Esophagus muscularis mucosa (tissue), 4 donors: Measurements from ENCODE around the gene NOS3. TPM values are rescaled to one million over a fixed set of nuclear protein-coding genes. Genes with fewer than 3 reads are reported as not detected.

Source experiments
- DNase-seq: peaks from one replicate; pipeline ENCODE4 v3.0.0-alpha.2; 2017; ENCODE audit errors: extremely low spot score
- H3K27ac ChIP-seq, 4 donors: fragments of 200-600 bp; sonication (generic); replicated peaks in 1 of 4; 1 replicate in 3 of 4; 2 replicates in 1 of 4; pipeline ENCODE4 v1.5.1; 2016 to 2019; ENCODE audit warnings: mild to moderate bottlenecking in 1 of 4
- H3K27me3 ChIP-seq, 4 donors: fragments of 200-600 bp; sonication (generic); one replicate each; pipeline versions ENCODE4 v1.5.1 to v1.6.0; 2016 to 2019
- H3K36me3 ChIP-seq, 4 donors: fragments of 200-600 bp; sonication (generic); one replicate each; pipeline ENCODE4 v1.5.1; 2016 to 2019
- H3K4me1 ChIP-seq, 4 donors: fragments of 200-600 bp; sonication (generic); one replicate each; pipeline ENCODE4 v1.5.1; 2016 to 2019
- H3K4me3 ChIP-seq, 4 donors: fragments of 200-600 bp; sonication (generic); 1 replicate in 2 of 4; 2 replicates in 2 of 4; pipeline ENCODE4 v1.5.1; 2016 to 2019; ENCODE audit warnings: mild to moderate bottlenecking in 4 of 4, moderate library complexity in 1 of 4
- H3K9me3 ChIP-seq, 4 donors: fragments of 200-600 bp; sonication (generic); 1 replicate in 3 of 4; 2 replicates in 1 of 4; pipeline ENCODE4 v1.5.1; 2016 to 2019
- EP300 ChIP-seq: sonication (generic); formaldehyde crosslinking; IDR thresholded peaks from one replicate; pipeline ENCODE4 v1.6.1; 2017; ENCODE audit warnings: antibody characterized with exemption
- POLR2A ChIP-seq: fragments of 450-650 bp; IDR thresholded peaks from one replicate; pipeline ENCODE4 v1.6.1; 2017; ENCODE audit warnings: antibody characterized with exemption, moderate library complexity, mild to moderate bottlenecking, low read depth
- POLR2AphosphoS5 ChIP-seq, 2 donors: sonication (generic); formaldehyde crosslinking; IDR thresholded peaks; one replicate each; pipeline ENCODE4 v1.6.1; 2017; ENCODE audit warnings: antibody characterized with exemption in 2 of 2
- WGBS: methylation state at CpG from one replicate; pipeline ENCODE4 v1.1.5; 2018; 5-methylcytosine and 5-hydroxymethylcytosine counted together
- intact Hi-C: fragments of 100-400 bp; cut with DNase I; formaldehyde crosslinking; loops from one replicate; pipeline ENCODE4 v1.15.1; 2023
- total RNA-seq, 4 donors: library from RNA; depleted of rRNA; stranded (reverse); fragments of >200 nt; gene quantifications; one replicate each; pipeline versions ENCODE4 v1.1.0 to v1.2.1, GENCODE V29; 2016
- TF ChIP-seq, protein P1 (sequence below), 3 experiments: fragments of 200-600 bp in 2 of 3; fragments of 450-650 bp in 1 of 3; sonication (generic) in 2 of 3; IDR thresholded peaks; one replicate each; pipeline ENCODE4 v1.5.1; 2017 to 2019; ENCODE audit warnings: antibody characterized with exemption in 3 of 3, mild to moderate bottlenecking in 2 of 3, moderate library complexity in 1 of 3

NOS3 gene
- total RNA-seq, 4 donors from 2014 or later, result 3.7 to 20.2 (median 16.2) TPM

DNA sequence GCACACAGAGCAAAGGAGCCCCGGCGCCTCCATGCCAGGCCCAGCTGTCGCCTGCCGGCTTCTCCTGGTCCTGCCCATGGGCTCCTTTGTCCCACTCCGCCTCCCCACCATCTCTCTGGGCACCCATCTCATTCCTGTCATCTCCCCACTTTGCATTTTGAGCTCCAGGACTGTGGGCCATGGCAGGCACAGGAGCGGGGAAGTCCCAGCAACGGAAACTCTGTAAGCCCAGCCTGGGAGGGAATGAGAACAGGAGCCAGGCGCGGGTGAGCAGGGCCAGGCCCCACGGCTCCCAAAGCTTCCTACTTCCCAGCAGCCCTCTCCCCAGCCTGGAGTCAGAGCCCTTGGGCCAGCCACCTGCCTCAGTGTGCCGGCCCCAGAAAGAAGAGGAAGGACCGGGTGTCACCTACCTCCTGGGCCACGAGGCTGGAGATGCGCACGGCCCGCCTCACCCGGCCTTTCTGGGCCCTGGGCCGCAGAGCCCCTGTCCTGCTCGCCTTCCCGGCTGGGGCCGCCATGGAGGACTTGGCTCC is 35.8 kb upstream of the NOS3 start:
- no peak for DNase-seq
- WGBS, result 48% methylated on average over 19 of the region's 21 CpGs
- intact Hi-C loops, result loop anchor here (5.0 kb wide), 1 partner anchor 53 kb away; no protein-coding TSS in a partner anchor
- peak overlapping the region; percentile 77 to 88 (median 84) for H3K27ac ChIP-seq
- H3K36me3 ChIP-seq, result peaks cover 14 to 32% (median 23%) of the 10 kb centered on the region in 4 donors
- H3K4me3 ChIP-seq, result peak overlapping the region; percentile 37 to 49 (median 44)
- no peak for TF ChIP-seq POLR2A
- TF ChIP-seq POLR2AphosphoS5 (IDR thresholded peaks at IDR 0.05), result no peak
- no peak for TF ChIP-seq EP300
- TF ChIP-seq, protein P1, sequence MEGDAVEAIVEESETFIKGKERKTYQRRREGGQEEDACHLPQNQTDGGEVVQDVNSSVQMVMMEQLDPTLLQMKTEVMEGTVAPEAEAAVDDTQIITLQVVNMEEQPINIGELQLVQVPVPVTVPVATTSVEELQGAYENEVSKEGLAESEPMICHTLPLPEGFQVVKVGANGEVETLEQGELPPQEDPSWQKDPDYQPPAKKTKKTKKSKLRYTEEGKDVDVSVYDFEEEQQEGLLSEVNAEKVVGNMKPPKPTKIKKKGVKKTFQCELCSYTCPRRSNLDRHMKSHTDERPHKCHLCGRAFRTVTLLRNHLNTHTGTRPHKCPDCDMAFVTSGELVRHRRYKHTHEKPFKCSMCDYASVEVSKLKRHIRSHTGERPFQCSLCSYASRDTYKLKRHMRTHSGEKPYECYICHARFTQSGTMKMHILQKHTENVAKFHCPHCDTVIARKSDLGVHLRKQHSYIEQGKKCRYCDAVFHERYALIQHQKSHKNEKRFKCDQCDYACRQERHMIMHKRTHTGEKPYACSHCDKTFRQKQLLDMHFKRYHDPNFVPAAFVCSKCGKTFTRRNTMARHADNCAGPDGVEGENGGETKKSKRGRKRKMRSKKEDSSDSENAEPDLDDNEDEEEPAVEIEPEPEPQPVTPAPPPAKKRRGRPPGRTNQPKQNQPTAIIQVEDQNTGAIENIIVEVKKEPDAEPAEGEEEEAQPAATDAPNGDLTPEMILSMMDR (IDR thresholded peaks at IDR 0.05), result no peak
- H3K4me1 ChIP-seq, result peaks cover 47 to 64% (median 57%) of the 10 kb centered on the region in 4 donors
- H3K27me3 ChIP-seq, result peaks cover 0 to 5% (median 0%) of the 10 kb centered on the region in 4 donors
- no peaks in the 10 kb centered on the region for H3K9me3 ChIP-seq

DNA sequence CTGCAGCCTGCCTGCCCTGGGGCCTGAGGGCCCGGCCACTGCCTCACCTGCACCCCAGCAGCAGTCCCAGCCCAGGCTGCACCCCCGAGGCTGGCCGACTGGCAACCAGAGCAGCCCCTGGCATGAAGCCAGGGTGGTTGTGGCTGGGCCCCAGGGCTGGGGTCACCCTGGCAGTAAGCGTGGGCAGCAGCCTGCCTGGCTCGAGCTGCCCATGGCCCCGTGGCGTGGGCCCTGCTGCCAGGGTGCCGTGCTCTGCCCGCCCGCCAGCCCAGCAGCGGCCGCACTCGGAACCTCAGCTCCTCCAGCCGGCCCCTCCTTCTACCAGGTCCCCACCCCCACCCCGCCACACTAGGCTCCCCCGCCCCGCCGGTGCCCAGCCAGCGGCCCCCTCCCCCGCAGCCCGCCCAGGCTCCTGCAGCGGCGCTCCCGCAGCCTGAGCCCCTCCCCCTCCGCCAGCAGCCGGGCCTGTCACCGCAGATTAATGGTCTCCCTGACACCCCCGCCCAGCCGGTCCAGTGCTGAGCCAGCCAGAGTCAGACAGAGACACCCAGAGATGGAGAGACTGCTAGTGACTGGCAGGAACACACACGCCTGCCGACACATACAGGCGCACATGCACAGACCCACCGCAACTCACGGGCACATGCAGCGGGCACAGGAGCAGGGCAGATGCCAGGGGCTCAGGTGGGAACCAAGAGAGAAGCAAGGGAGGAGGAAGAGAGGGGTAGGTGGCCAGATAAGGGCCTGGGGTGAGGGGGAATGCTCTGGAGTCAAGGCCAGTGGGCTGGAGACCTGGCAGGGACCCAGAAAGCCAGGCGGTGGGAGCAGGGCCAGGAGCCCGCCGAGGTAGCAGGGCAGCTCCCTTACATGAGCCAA is 35.1 kb upstream of the NOS3 start:
- Histone ChIP-seq H3K36me3 (peaks cover 9 to 25% (median 16%) of the 10 kb centered on the region in 4 donors), H3K27ac (peak overlapping the region; percentile 77 to 88 (median 84)), H3K27me3 (peaks cover 0 to 5% (median 0%) of the 10 kb centered on the region in 4 donors), H3K4me1 (peaks cover 47 to 69% (median 60%) of the 10 kb centered on the region in 4 donors), H3K4me3 (peak overlapping the region; percentile 37 to 49 (median 44)), H3K9me3 (no peaks in the 10 kb centered on the region)
- intact Hi-C loops, result loop anchor here (5.0 kb wide), 1 partner anchor 53 kb away; no protein-coding TSS in a partner anchor
- TF ChIP-seq, protein P1 (IDR thresholded peaks at IDR 0.05), result peak in 1 of 3 experiments; percentile 33
- no peak for TF ChIP-seq POLR2A
- peak; percentile 16 to 60 for TF ChIP-seq POLR2AphosphoS5 (IDR thresholded peaks at IDR 0.05)
- TF ChIP-seq EP300, result no peak
- DNase-seq, result no peak
- WGBS, result 30% methylated on average over 10 of the region's 38 CpGs

DNA sequence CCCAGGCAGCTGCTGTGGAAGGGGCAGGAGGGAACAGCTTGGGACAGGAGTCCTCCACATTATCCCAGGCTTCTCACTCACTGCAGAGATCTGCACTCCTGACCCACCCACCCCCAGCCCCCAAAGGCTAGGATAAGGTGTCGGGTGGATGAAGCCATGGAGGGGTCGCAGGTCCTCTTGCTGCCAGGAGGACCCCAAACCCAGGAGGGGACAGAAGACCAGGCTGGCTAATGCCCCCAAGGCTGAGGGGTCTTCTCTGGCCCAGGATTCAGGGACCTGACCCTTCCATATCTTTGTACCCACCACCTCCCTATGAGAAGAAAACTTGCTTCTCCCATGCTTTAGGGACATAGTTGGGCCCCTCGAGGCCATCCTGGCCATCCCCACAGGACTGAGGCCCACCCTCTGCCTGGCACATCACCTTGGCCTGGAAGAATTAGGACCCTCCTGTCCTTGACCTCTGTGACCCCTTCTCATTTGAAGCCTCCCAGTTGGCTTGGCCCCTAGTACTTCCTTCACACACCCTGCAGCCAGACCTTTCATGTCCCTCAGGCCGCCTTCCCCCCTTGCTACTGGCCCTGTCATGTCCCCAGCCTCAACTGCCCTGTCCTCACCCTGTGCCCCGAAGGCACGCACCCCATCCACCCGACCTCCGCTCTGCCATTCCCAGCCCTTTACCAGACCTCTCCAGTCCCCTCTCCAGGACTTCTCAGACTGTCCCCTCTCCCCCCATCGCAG is 34.3 kb upstream of the NOS3 start:
- Histone ChIP-seq H3K9me3 (no peaks in the 10 kb centered on the region), H3K4me3 (no peak overlapping the region), H3K27me3 (peaks cover 0 to 5% (median 0%) of the 10 kb centered on the region in 4 donors), H3K27ac (peak overlapping the region; percentile 77 to 88 (median 84)), H3K36me3 (peaks cover under 1 to 17% (median 8%) of the 10 kb centered on the region in 4 donors), H3K4me1 (peaks cover 54 to 77% (median 67%) of the 10 kb centered on the region in 4 donors)
- TF ChIP-seq POLR2AphosphoS5 (IDR thresholded peaks at IDR 0.05), result no peak
- no peak for TF ChIP-seq EP300
- TF ChIP-seq, protein P1 (IDR thresholded peaks at IDR 0.05), result no peak
- no peak for TF ChIP-seq POLR2A
- intact Hi-C loops, result loop anchor here (5.0 kb wide), 1 partner anchor 54 kb away; no protein-coding TSS in a partner anchor
- DNase-seq, result no peak
- WGBS, result 96% methylated on average over 8 of the region's 9 CpGs

DNA sequence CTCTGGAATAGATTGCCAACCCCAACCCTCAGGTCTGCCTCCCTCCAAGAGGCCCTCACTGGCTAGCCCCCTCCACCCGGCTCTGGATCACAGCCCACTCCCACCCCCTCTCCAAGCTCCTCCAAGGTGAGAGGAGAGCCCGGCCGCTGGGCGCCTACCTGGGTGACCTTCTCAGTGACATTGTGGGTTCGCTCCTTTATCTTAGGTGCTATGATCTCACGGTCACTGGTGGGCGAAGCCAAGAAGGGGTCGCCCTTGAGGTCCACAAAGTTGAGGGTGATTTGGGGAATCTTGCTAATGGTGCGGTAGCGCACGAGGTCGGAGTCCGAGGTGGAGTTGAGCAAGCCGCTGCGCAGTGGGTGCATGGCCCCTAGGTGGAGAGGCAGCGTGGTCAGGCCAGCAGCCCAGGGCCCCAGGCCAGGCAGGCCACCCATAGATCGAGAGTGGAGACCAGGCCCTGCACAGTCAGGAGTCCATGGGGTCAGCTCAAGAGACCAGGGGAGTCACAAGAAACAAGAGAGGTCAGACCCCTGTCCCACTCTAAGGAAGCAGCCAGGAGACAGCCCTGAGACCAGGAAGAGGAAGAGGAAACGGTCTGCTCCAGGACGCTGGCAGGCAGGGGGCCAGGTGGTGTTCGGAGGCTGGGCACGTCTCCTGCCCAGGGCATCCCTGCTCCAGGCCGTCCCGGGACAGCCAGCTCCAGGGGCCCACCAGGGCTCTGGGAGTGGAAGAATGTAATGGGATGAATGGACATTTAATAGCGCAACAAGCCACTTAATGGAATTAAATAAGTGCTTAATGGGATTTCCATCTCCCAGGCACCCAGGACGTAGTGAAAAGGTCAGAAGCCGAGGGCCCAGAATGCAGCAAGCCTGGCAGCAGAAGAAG is 33.4 kb upstream of the NOS3 start:
- TF ChIP-seq POLR2AphosphoS5 (IDR thresholded peaks at IDR 0.05) (no peak), EP300 (no peak), POLR2A (no peak)
- TF ChIP-seq, protein P1 (IDR thresholded peaks at IDR 0.05), result no peak
- peak overlapping the region; percentile 77 to 88 (median 84) for H3K27ac ChIP-seq
- H3K27me3 ChIP-seq, result peaks cover 0 to 5% (median 0%) of the 10 kb centered on the region in 4 donors
- 72% methylated on average over 26 of the region's 26 CpGs for WGBS
- intact Hi-C loops, result loop anchor here (5.0 kb wide), 1 partner anchor 55 kb away; no protein-coding TSS in a partner anchor
- H3K4me3 ChIP-seq, result no peak overlapping the region
- peaks cover 62 to 84% (median 76%) of the 10 kb centered on the region in 4 donors for H3K4me1 ChIP-seq
- DNase-seq, result no peak
- peaks cover 0 to 8% (median under 1%) of the 10 kb centered on the region in 4 donors for H3K36me3 ChIP-seq
- H3K9me3 ChIP-seq, result no peaks in the 10 kb centered on the region
